ENCODE results near the gene SYT12. TPM values are rescaled to one million over a fixed set of nuclear protein-coding genes. Genes with fewer than 3 reads are reported as not detected.

Gene SYT12
- total RNA-seq, 1 experiment from 2014 or later: 11.1 TPM

DNA sequence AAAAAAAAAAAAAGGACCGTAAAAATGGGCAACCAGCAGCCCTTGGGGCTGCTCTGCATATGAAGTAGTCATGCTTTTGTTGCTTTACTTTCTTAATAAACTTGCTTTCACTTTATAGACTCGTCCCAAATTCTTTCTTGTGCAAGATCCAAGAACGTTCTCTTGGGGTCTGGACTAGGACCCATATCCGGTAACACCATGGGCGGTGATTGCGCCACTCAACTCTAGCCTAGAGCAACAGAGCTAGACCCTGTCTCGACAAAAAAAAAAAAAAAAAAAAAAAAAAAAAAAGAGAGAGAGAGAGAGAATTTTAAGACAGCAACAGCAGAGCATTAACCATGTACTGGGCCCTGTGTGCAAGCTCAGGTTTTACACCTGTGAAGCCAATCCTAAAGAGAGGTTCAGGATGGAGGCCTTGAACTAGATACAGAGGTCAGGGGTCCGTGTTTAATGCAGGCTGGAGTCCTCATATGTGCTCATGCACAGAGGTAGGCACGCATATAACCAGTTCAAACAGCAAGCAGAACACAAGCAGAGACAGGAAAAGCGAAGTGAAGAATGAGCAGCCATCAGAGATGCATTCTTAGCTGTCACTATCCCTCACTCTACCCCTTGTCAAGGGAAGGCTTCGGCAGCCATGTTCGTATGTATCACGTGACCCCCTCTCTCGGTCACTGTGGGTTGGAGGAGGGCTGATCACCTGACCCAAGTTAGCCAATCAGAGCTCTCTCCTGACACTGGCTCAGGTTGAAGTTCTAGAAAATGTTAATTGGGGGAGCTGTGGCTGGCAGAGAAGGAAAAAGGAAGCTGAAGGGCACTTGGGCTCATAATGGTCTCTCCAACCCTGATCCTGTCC is 16.7 kb upstream of the SYT12 start:
- Histone ChIP-seq H3K36me3 (ENCODE audit: low read depth) (no peaks in the 10 kb centered on the region), H3K79me2 (ENCODE audit: low read depth) (no peaks in the 10 kb centered on the region), H3K27ac (no peak overlapping the region), H3K27me3 (ENCODE audit: insufficient read depth, low read depth) (no peaks in the 10 kb centered on the region), H3F3A (ENCODE audit: insufficient read depth, low read depth) (peaks cover 6% of the 10 kb centered on the region; the same call in 1 of the 2 replicates), H2AFZ (peak overlapping the region; percentile 89), H3K9me3 (ENCODE audit: insufficient read depth, low read depth) (no peaks in the 10 kb centered on the region), H3K9me2 (ENCODE audit: insufficient read depth) (no peaks in the 10 kb centered on the region), H4K20me1 (ENCODE audit: insufficient read depth) (no peaks in the 10 kb centered on the region), H3K4me1 (replicated peaks; ENCODE audit: insufficient read depth) (peaks cover 13% of the 10 kb centered on the region), H3K4me2 (peak overlapping the region; percentile 69), H3K4me3 (peak overlapping the region; percentile 52; the same call in 1 of the 2 replicates)
- CTCF ChIA-PET: interaction anchor here (0.7 kb wide), 1 partner anchor 16 kb away, joined by 25 read pairs; no protein-coding TSS in a partner anchor
- intact Hi-C loops (cut with micrococcal nuclease; ENCODE audit: unreplicated experiment): no loop called here
- peak; percentile 37 to 79 for DNase-seq
- TF ChIP-seq, protein P1, sequence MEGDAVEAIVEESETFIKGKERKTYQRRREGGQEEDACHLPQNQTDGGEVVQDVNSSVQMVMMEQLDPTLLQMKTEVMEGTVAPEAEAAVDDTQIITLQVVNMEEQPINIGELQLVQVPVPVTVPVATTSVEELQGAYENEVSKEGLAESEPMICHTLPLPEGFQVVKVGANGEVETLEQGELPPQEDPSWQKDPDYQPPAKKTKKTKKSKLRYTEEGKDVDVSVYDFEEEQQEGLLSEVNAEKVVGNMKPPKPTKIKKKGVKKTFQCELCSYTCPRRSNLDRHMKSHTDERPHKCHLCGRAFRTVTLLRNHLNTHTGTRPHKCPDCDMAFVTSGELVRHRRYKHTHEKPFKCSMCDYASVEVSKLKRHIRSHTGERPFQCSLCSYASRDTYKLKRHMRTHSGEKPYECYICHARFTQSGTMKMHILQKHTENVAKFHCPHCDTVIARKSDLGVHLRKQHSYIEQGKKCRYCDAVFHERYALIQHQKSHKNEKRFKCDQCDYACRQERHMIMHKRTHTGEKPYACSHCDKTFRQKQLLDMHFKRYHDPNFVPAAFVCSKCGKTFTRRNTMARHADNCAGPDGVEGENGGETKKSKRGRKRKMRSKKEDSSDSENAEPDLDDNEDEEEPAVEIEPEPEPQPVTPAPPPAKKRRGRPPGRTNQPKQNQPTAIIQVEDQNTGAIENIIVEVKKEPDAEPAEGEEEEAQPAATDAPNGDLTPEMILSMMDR (conservative IDR thresholded peaks at IDR 0.05): no peak
- no peak for TF ChIP-seq EZH2 (IDR thresholded peaks at IDR 0.05; ENCODE audit: low read depth)
- POLR2A ChIA-PET (ENCODE audit: unreplicated experiment): interaction anchor here (0.5 to 0.9 kb wide), 3 partner anchors 71 to 197 kb away, joined by 4 read pairs; no protein-coding TSS in a partner anchor
- no TSS peak for BruUV-seq (replicated peaks)

DNA sequence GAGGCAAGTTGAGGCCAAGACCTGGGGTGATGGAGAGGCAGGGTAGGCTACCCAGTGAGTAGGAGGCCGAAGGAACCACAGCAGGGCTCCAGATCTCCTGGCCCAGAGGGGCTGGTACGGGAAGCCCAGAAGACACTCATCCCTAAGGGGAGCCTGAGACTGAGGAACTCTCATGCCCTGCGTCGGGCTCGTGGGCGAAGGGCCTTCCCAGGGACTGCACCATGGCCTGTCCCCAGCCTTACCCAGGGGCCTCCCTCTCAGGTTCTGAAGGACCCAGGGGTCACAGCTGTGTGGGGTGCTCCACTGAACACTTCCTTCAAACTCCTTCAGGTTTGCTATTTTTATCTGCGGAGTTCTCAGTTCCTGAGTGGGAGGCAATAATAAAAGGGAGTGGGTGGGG is 15.8 kb upstream of the SYT12 start:
- DNase-seq: no peak
- intact Hi-C loops (cut with micrococcal nuclease; ENCODE audit: unreplicated experiment): no loop called here
- ChIA-PET POLR2A (ENCODE audit: unreplicated experiment) (no interaction called here), CTCF (no interaction called here)
- H3F3A ChIP-seq (ENCODE audit: insufficient read depth, low read depth): peaks cover 6% of the 10 kb centered on the region; the same call in 1 of the 2 replicates
- no peaks in the 10 kb centered on the region for H3K9me2 ChIP-seq (ENCODE audit: insufficient read depth)
- H3K4me2 ChIP-seq: peak overlapping the region; percentile 69
- BruUV-seq (replicated peaks): no TSS peak
- H3K27me3 ChIP-seq (ENCODE audit: insufficient read depth, low read depth): no peaks in the 10 kb centered on the region
- peak overlapping the region; percentile 89 for H2AFZ ChIP-seq
- H3K27ac ChIP-seq: no peak overlapping the region
- no peaks in the 10 kb centered on the region for H3K36me3 ChIP-seq (ENCODE audit: low read depth)
- TF ChIP-seq EZH2 (IDR thresholded peaks at IDR 0.05; ENCODE audit: low read depth): no peak
- TF ChIP-seq, protein P1 (conservative IDR thresholded peaks at IDR 0.05): no peak
- no peak overlapping the region for H3K4me3 ChIP-seq
- H3K4me1 ChIP-seq (replicated peaks; ENCODE audit: insufficient read depth): peaks cover 13% of the 10 kb centered on the region
- no peaks in the 10 kb centered on the region for H4K20me1 ChIP-seq (ENCODE audit: insufficient read depth)
- no peaks in the 10 kb centered on the region for H3K79me2 ChIP-seq (ENCODE audit: low read depth)
- H3K9me3 ChIP-seq (ENCODE audit: insufficient read depth, low read depth): no peaks in the 10 kb centered on the region

DNA sequence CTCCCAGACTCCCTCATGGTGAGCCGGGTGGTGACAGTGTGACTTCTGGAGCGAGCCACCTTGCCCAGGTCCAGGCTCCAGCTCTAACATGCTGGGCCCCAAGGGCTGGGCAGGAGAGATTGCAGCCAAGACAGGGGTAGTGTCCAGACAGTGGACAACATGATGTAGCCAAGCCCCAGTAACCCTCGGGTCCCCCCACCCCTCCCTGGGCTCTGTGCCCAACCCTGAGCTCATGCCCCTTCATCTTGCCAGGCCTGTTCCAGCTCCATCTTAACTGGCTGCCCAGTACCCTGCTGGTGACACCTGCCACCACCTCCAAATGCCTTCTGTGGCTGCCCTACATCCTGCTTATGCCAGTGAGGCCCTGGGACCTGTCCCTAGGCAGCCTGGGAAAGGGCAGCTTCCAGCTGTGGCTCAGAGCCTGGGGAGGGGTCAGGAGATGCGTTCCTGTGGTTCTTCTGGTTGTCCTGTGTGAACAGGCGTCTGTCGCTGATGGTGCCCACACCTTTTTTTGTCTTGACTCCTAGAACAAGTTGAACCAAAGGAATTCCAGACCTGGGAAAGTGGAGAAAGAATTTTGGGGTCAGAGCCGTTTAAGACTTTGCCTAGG is 12.5 kb upstream of the SYT12 start:
- TF ChIP-seq, protein P1 (conservative IDR thresholded peaks at IDR 0.05): no peak
- no peak for TF ChIP-seq EZH2 (IDR thresholded peaks at IDR 0.05; ENCODE audit: low read depth)
- H3F3A ChIP-seq (ENCODE audit: insufficient read depth, low read depth): no peaks in the 10 kb centered on the region
- H3K9me2 ChIP-seq (ENCODE audit: insufficient read depth): no peaks in the 10 kb centered on the region
- no peak overlapping the region for H3K27ac ChIP-seq
- intact Hi-C loops (cut with micrococcal nuclease; ENCODE audit: unreplicated experiment): no loop called here
- H3K4me1 ChIP-seq (replicated peaks; ENCODE audit: insufficient read depth): peaks cover 13% of the 10 kb centered on the region
- BruUV-seq (replicated peaks): no TSS peak
- ChIA-PET POLR2A (ENCODE audit: unreplicated experiment) (interaction anchor here (0.5 to 0.6 kb wide), 2 partner anchors 18 to 93 kb away, joined by 4 to 7 read pairs; no protein-coding TSS in a partner anchor), CTCF (interaction anchor here (0.6 to 0.8 kb wide), 2 partner anchors 16 to 380 kb away, joined by 3 to 10 read pairs; no protein-coding TSS in a partner anchor)
- no peak overlapping the region for H3K4me3 ChIP-seq
- H2AFZ ChIP-seq: no peak overlapping the region
- H3K27me3 ChIP-seq (ENCODE audit: insufficient read depth, low read depth): no peaks in the 10 kb centered on the region
- no peaks in the 10 kb centered on the region for H3K9me3 ChIP-seq (ENCODE audit: insufficient read depth, low read depth)
- DNase-seq: no peak
- H3K79me2 ChIP-seq (ENCODE audit: low read depth): no peaks in the 10 kb centered on the region
- no peak overlapping the region for H3K4me2 ChIP-seq
- no peaks in the 10 kb centered on the region for H3K36me3 ChIP-seq (ENCODE audit: low read depth)
- H4K20me1 ChIP-seq (ENCODE audit: insufficient read depth): no peaks in the 10 kb centered on the region
